PC-3 (cell line): Measurements from ENCODE around the gene APC. TPM values are rescaled to one million over a fixed set of nuclear protein-coding genes. Genes with fewer than 3 reads are reported as not detected.

Experiments
- ATAC-seq: fragments of 200-7000 bp; cut with Tn5 transposase; 2 replicates; pipeline ENCODE4 v1.9.1; 2020; ENCODE audit warnings: mild to moderate bottlenecking, moderate library complexity
- BruUV-seq: library from RNA; stranded (reverse); fragments of 400-500 nt; replicated peaks from 2 replicates; lab custom pipeline; 2021; lab: Mats Ljungman, UMichigan
- CTCF ChIA-PET: fragments of 300-600 bp; sonication (Branson Sonifier 250); formaldehyde crosslinking; loops from one replicate; lab custom pipeline; 2022; ENCODE audit warnings: antibody characterized with exemption; lab: Charles Lee
- POLR2A ChIA-PET: fragments of 300-600 bp; sonication (Branson Sonifier 250); formaldehyde crosslinking; loops from one replicate; lab custom pipeline; 2022; ENCODE audit warnings: antibody characterized with exemption; ENCODE audit not compliant: unreplicated experiment; lab: Charles Lee
- DNase-seq: peaks from one replicate; pipeline ENCODE4 v3.0.0-alpha.2; 2015
- H2AFZ ChIP-seq: fragments of 300-600 bp; sonication (generic); 2 replicates; pipeline ENCODE4 v1.6.0; 2016; ENCODE audit warnings: antibody characterized with exemption, low read length
- H3F3A ChIP-seq: fragments of 300-600 bp; sonication (generic); one replicate; pipeline ENCODE4 v1.6.0; 2017; ENCODE audit warnings: antibody characterized with exemption, low read length, control low read depth, mild to moderate bottlenecking; ENCODE audit not compliant: unreplicated experiment
- H3K27ac ChIP-seq: fragments of 300-600 bp; sonication (generic); 2 replicates; pipeline ENCODE4 v1.5.1; 2016; ENCODE audit warnings: mild to moderate bottlenecking, low read length
- H3K27me3 ChIP-seq: fragments of 300-600 bp; sonication (generic); 2 replicates; pipeline ENCODE4 v1.6.1; 2016; ENCODE audit warnings: low read length, mixed read lengths
- H3K36me3 ChIP-seq: fragments of 300-600 bp; sonication (generic); 2 replicates; pipeline ENCODE4 v1.6.1; 2016; ENCODE audit warnings: low read depth, mixed run types, low read length, mixed read lengths
- H3K4me1 ChIP-seq: fragments of 300-600 bp; sonication (generic); 2 replicates; pipeline ENCODE4 v1.5.1; 2016; ENCODE audit warnings: low read length; ENCODE audit not compliant: insufficient read depth
- H3K4me2 ChIP-seq: fragments of 300-600 bp; sonication (generic); 2 replicates; pipeline ENCODE4 v1.6.0; 2016; ENCODE audit warnings: low read length
- H3K4me3 ChIP-seq: fragments of 300-600 bp; sonication (generic); 2 replicates; pipeline ENCODE4 v1.5.1; 2016; ENCODE audit warnings: mild to moderate bottlenecking, low read length, mixed read lengths
- H3K79me2 ChIP-seq: fragments of 300-600 bp; sonication (generic); 2 replicates; pipeline ENCODE4 v1.6.1; 2017; ENCODE audit warnings: low read length, mixed read lengths
- H3K9ac ChIP-seq: fragments of 300-600 bp; sonication (generic); 2 replicates; pipeline ENCODE4 v1.6.0; 2016; ENCODE audit warnings: mild to moderate bottlenecking, low read length
- H3K9me2 ChIP-seq: fragments of 300-600 bp; sonication (generic); replicated peaks from 2 replicates; pipeline ENCODE4 v1.6.1; 2016; ENCODE audit warnings: mixed run types, low read length, mixed read lengths
- H3K9me3 ChIP-seq: fragments of 300-600 bp; sonication (generic); 2 replicates; pipeline ENCODE4 v1.6.1; 2016; ENCODE audit warnings: low read length, mixed read lengths
- H4K20me1 ChIP-seq: fragments of 300-600 bp; sonication (generic); 2 replicates; pipeline ENCODE4 v1.6.1; 2016; ENCODE audit warnings: low read length, mixed read lengths
- EZH2 ChIP-seq: fragments of 300-600 bp; sonication (generic); IDR thresholded peaks from one replicate; pipeline ENCODE4 v1.6.1; 2017; ENCODE audit warnings: antibody characterized with exemption, mild to moderate bottlenecking, low read length; ENCODE audit not compliant: unreplicated experiment
- EZH2phosphoT487 ChIP-seq: fragments of 300-600 bp; sonication (generic); IDR thresholded peaks from 2 replicates; pipeline ENCODE4 v1.6.1; 2018; ENCODE audit warnings: mild to moderate bottlenecking, antibody characterized with exemption, low read length, borderline replicate concordance
- intact Hi-C: fragments of 100-400 bp; cut with micrococcal nuclease; formaldehyde crosslinking; loops from 2 replicates; pipeline ENCODE4 v1.9.0; 2023
- total RNA-seq: library from RNA; depleted of rRNA; stranded (reverse); fragments of >200 nt; gene quantifications from 2 replicates; pipeline ENCODE4 v1.2.3, GENCODE V29; 2014
- TF ChIP-seq, protein P1 (sequence below): fragments of 300-600 bp; sonication (generic); conservative IDR thresholded peaks from 2 replicates; pipeline ENCODE4 v1.5.1; 2017; ENCODE audit warnings: antibody characterized with exemption, low read depth, mild to moderate bottlenecking, low read length

APC gene
- total RNA-seq, 1 experiment from 2014 or later = 31.7 TPM

DNA sequence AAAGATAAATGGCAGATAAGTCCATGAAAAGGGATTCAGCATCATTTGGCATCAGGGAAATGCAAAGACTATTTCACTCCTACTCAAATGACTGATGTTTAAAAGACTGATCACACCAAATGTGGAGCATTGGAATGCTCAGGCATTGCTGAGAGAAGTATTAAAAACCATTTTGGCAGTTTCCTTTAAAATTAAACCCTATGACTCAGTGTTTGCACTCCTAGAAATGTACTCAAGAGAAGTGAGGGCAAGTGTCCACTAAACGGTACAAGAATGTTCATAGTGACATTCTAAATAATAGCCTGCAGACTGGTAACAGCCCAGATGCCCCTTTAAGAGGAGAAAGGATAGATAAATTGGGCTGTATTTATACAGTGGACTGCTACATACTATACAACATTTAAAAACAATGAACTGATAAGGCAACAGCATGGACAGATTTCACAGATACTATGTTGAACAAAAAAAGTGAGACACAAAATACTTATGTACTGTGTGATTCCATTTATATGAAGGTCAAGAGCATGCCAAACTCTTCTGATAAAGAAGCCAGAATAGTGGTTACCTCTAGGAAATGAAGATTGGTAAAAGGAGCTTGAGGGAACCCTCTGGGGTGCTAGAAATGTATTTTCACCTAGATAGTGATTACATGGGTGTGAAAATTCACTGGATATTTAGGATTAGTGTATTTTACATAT lies 24.6 kb downstream of the APC start:
- Histone ChIP-seq H3K9ac (no peak overlapping the region), H3K27me3 (no peaks in the 10 kb centered on the region), H2AFZ (no peak overlapping the region), H3K36me3 (no peaks in the 10 kb centered on the region), H3K27ac (no peak overlapping the region), H3K79me2 (no peaks in the 10 kb centered on the region), H3K4me3 (no peak overlapping the region), H3K9me3 (no peaks in the 10 kb centered on the region), H3K4me1 (peaks cover 22% of the 10 kb centered on the region), H3K4me2 (0 out of 2 replicates have a peak overlapping the region, but pooled peaks have one; percentile 39), H3K9me2 (no peaks in the 10 kb centered on the region), H3F3A (no peaks in the 10 kb centered on the region), H4K20me1 (no peaks in the 10 kb centered on the region)
- CTCF ChIA-PET = no interaction called here
- TF ChIP-seq, protein P1, sequence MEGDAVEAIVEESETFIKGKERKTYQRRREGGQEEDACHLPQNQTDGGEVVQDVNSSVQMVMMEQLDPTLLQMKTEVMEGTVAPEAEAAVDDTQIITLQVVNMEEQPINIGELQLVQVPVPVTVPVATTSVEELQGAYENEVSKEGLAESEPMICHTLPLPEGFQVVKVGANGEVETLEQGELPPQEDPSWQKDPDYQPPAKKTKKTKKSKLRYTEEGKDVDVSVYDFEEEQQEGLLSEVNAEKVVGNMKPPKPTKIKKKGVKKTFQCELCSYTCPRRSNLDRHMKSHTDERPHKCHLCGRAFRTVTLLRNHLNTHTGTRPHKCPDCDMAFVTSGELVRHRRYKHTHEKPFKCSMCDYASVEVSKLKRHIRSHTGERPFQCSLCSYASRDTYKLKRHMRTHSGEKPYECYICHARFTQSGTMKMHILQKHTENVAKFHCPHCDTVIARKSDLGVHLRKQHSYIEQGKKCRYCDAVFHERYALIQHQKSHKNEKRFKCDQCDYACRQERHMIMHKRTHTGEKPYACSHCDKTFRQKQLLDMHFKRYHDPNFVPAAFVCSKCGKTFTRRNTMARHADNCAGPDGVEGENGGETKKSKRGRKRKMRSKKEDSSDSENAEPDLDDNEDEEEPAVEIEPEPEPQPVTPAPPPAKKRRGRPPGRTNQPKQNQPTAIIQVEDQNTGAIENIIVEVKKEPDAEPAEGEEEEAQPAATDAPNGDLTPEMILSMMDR = no peak
- TF ChIP-seq EZH2phosphoT487 (no peak), EZH2 (no peak)
- peak; percentile 91 for ATAC-seq
- DNase-seq = peak; percentile 68
- no TSS peak for BruUV-seq
- POLR2A ChIA-PET = no interaction called here
- intact Hi-C loops = loop anchor here (1.0 kb wide), 1 partner anchor 86 kb away; no protein-coding TSS in a partner anchor

DNA sequence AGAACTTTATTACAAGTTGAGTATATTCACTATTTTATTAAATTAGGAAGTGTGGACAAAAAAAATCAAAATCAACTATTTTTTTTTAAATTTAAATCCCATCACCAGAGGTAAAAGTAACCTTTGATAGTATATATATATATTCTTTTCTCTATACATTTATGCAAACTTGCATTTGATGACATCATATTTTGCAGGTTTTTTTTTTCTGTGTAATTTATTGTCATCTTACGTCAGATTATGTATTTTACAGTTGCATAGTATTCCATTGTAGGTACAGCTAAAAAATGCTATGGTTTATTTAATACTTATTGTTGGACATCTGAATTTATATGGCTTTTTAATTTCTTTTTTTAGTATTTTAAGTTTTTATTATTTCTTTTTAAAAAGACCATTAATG lies 25.5 kb downstream of the APC start:
- no peaks in the 10 kb centered on the region for H3F3A ChIP-seq
- H3K27me3 ChIP-seq = no peaks in the 10 kb centered on the region
- ATAC-seq (no peak), DNase-seq (no peak)
- BruUV-seq = no TSS peak
- no peaks in the 10 kb centered on the region for H3K9me3 ChIP-seq
- H3K4me3 ChIP-seq = no peak overlapping the region
- H3K9me2 ChIP-seq = no peaks in the 10 kb centered on the region
- ChIA-PET POLR2A (no interaction called here), CTCF (no interaction called here)
- H3K4me1 ChIP-seq = peaks cover 22% of the 10 kb centered on the region
- no peak overlapping the region for H3K4me2 ChIP-seq
- intact Hi-C loops = no loop called here
- TF ChIP-seq EZH2 (no peak), EZH2phosphoT487 (no peak)
- TF ChIP-seq, protein P1 = no peak
- H2AFZ ChIP-seq = no peak overlapping the region
- no peak overlapping the region for H3K9ac ChIP-seq
- H3K27ac ChIP-seq = no peak overlapping the region
- H4K20me1 ChIP-seq = no peaks in the 10 kb centered on the region
- H3K36me3 ChIP-seq = no peaks in the 10 kb centered on the region
- no peaks in the 10 kb centered on the region for H3K79me2 ChIP-seq

DNA sequence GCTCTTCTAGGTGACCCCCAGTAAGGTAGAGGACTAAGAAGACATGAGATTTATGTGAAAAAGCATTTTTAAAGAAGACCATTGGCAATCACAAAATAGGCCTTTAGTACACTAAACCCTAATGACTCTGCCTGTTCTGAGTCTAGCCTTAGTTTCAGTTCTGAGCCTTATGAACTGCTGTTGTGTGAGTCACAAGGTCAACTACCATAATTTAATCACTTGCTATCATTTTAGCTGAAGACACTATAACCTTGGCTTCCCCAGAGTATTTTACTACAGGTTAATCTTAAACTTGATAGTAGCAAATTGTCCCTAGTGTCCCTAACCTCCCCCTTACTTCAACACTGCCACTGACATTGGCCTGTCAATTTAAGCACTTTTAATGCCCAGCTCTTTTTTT lies 34.4 kb downstream of the APC start:
- no peak overlapping the region for H3K4me2 ChIP-seq
- TF ChIP-seq EZH2phosphoT487 (no peak), EZH2 (no peak)
- TF ChIP-seq, protein P1 = no peak
- H3K27me3 ChIP-seq = no peaks in the 10 kb centered on the region
- BruUV-seq = no TSS peak
- H2AFZ ChIP-seq = no peak overlapping the region
- no peaks in the 10 kb centered on the region; the same call in none of the 2 replicates for H3K36me3 ChIP-seq
- H3K9me2 ChIP-seq = no peaks in the 10 kb centered on the region
- no peaks in the 10 kb centered on the region for H3K79me2 ChIP-seq
- no peaks in the 10 kb centered on the region for H3F3A ChIP-seq
- ChIA-PET POLR2A (interaction anchor here (0.7 kb wide), 1 partner anchor 29 kb away, joined by 6 read pairs; no protein-coding TSS in a partner anchor), CTCF (no interaction called here)
- no peak overlapping the region for H3K4me3 ChIP-seq
- H3K4me1 ChIP-seq = no peaks in the 10 kb centered on the region
- H3K27ac ChIP-seq = no peak overlapping the region
- intact Hi-C loops = loop anchor here (10.0 kb wide), 1 partner anchor 193 kb away; no protein-coding TSS in a partner anchor
- no peaks in the 10 kb centered on the region for H3K9me3 ChIP-seq
- H3K9ac ChIP-seq = no peak overlapping the region
- H4K20me1 ChIP-seq = no peaks in the 10 kb centered on the region
- ATAC-seq (no peak), DNase-seq (no peak)
